Activated CD4-positive, alpha-beta T cell treated with anti-CD3 and anti-CD28 coated beads, Interleukin-2, Interleukin-6, amounts not matched to agents 100 ng/mL and 50 ng/mL, durations not matched to agents 16 hours and 8 hours (primary cell): ENCODE data around the gene NAPB.

Experiments used
- DNase-seq: peaks from one replicate; pipeline ENCODE4 v3.0.0-alpha.2; 2020

Gene NAPB

GRCh38 chr20:23437126-23437899 is 16.0 kb upstream of the NAPB start:
- DNase-seq = no peak

GRCh38 chr20:23436681-23437080 is 15.4 kb upstream of the NAPB start:
- DNase-seq = no peak

GRCh38 chr20:23435626-23436539 is 14.6 kb upstream of the NAPB start:
- no peak for DNase-seq

GRCh38 chr20:23434521-23435313 is 13.4 kb upstream of the NAPB start:
- DNase-seq = no peak

GRCh38 chr20:23433628-23434027 is 12.3 kb upstream of the NAPB start:
- no peak for DNase-seq

- no peak for DNase-seq
Measured at GRCh38 chr20:23425129-23425528, 3.8 kb upstream of the NAPB start.

GRCh38 chr20:23419995-23420901 is 1.0 kb downstream of the NAPB start:
- DNase-seq = peak; percentile 40

- DNase-seq = no peak
Measured at GRCh38 chr20:23419657-23419994, 1.7 kb downstream of the NAPB start.

- no peak for DNase-seq
Measured at GRCh38 chr20:23417861-23418260, 3.4 kb downstream of the NAPB start.

GRCh38 chr20:23415959-23416583 is 5.2 kb downstream of the NAPB start:
- DNase-seq = no peak

GRCh38 chr20:23415555-23415954 is 5.7 kb downstream of the NAPB start:
- DNase-seq = no peak

- DNase-seq = no peak
Measured at GRCh38 chr20:23414526-23415188, 6.6 kb downstream of the NAPB start.

- DNase-seq = no peak
Measured at GRCh38 chr20:23413862-23414422, 7.3 kb downstream of the NAPB start.

- no peak for DNase-seq
Measured at GRCh38 chr20:23412026-23412425, 9.3 kb downstream of the NAPB start.

GRCh38 chr20:23410916-23411695 is 10.2 kb downstream of the NAPB start:
- DNase-seq = no peak

GRCh38 chr20:23409800-23410199 is 11.5 kb downstream of the NAPB start:
- no peak for DNase-seq

GRCh38 chr20:23408957-23409356 is 12.3 kb downstream of the NAPB start:
- DNase-seq = no peak

GRCh38 chr20:23407781-23408464 is 13.4 kb downstream of the NAPB start:
- peak; percentile 35 for DNase-seq

GRCh38 chr20:23406880-23407279 is 14.4 kb downstream of the NAPB start:
- no peak for DNase-seq
